Panc1 (cell line): ENCODE measurements around the gene HELZ. TPM values are rescaled to one million over a fixed set of nuclear protein-coding genes. Genes with fewer than 3 reads are reported as not detected.
"Not testable (repeated sequence)": the region's sequence is repeated elsewhere in the genome, so short reads cannot be mapped to it uniquely, and the experiment has no call there.

Source experiments
- ATAC-seq: fragments of 200-7000 bp; cut with Tn5 transposase; 2 replicates; pipeline ENCODE4 v1.9.1; 2020; ENCODE audit warnings: mild to moderate bottlenecking, moderate library complexity
- BruUV-seq: library from RNA; stranded (reverse); fragments of 400-500 nt; replicated peaks from 2 replicates; lab custom pipeline; 2021; lab: Mats Ljungman, UMichigan
- CTCF ChIA-PET: fragments of 300-600 bp; sonication (Branson Sonifier 250); formaldehyde crosslinking; loops from one replicate; lab custom pipeline; 2022; ENCODE audit warnings: antibody characterized with exemption; lab: Charles Lee
- POLR2A ChIA-PET: fragments of 300-600 bp; sonication (Branson Sonifier 250); formaldehyde crosslinking; loops from one replicate; lab custom pipeline; 2022; ENCODE audit warnings: antibody characterized with exemption; lab: Charles Lee
- DNase-seq: peaks from one replicate; pipeline ENCODE4 v3.0.0-alpha.2; 2010; ENCODE audit warnings: low read depth, low spot score
- H3K27ac ChIP-seq: 2 replicates; pipeline ENCODE4 v1.5.1; 2011; ENCODE audit warnings: mild to moderate bottlenecking, low read length, inconsistent platforms
- H3K27me3 ChIP-seq: fragments of 200-500 bp; sonication (Bioruptor generic); 2 replicates; pipeline ENCODE4 v1.6.0; 2014; ENCODE audit warnings: low read length, inconsistent platforms; ENCODE audit not compliant: control insufficient read depth, insufficient read depth
- H3K36me3 ChIP-seq: fragments of 200-500 bp; sonication (Bioruptor generic); 2 replicates; pipeline ENCODE4 v1.5.1; 2014; ENCODE audit warnings: inconsistent platforms, mild to moderate bottlenecking, low read length, moderate library complexity; ENCODE audit not compliant: control insufficient read depth, insufficient read depth
- H3K4me1 ChIP-seq: 2 replicates; pipeline ENCODE4 v1.5.1; 2011; ENCODE audit warnings: inconsistent platforms, mild to moderate bottlenecking, low read length, moderate library complexity; ENCODE audit not compliant: control insufficient read depth, insufficient read depth
- H3K4me3 ChIP-seq, 2 experiments: 2 replicates each; pipeline ENCODE4 v1.5.1; 2011 to 2012; ENCODE audit warnings: low read depth in 2 of 2, low read length in 2 of 2, mild to moderate bottlenecking in 2 of 2, inconsistent platforms in 1 of 2, moderate library complexity in 1 of 2
- H3K9me3 ChIP-seq: fragments of 200-500 bp; sonication (Bioruptor generic); 2 replicates; pipeline ENCODE4 v1.5.1; 2014; ENCODE audit warnings: low read depth, mild to moderate bottlenecking, inconsistent platforms, low read length, moderate library complexity; ENCODE audit not compliant: control insufficient read depth, insufficient read depth
- CTCF ChIP-seq: fragments of 450-650 bp; IDR thresholded peaks from 2 replicates; pipeline ENCODE4 v1.5.1; 2017; ENCODE audit warnings: mild to moderate bottlenecking
- POLR2AphosphoS5 ChIP-seq: IDR thresholded peaks from 2 replicates; pipeline ENCODE4 v1.6.1; 2012; ENCODE audit warnings: mild to moderate bottlenecking, low read depth, low read length, moderate library complexity
- REST ChIP-seq, 2 experiments: IDR thresholded peaks; 2 replicates each; pipeline ENCODE4 v1.6.1; 2011 to 2012; ENCODE audit warnings: low read depth in 2 of 2, control low read depth in 1 of 2, low read length in 1 of 2, mild to moderate bottlenecking in 1 of 2, moderate library complexity in 1 of 2; ENCODE audit not compliant: insufficient read depth in 1 of 2
- SIN3A ChIP-seq: IDR thresholded peaks from 2 replicates; pipeline ENCODE4 v1.6.1; 2012; ENCODE audit warnings: low read depth, mild to moderate bottlenecking, low read length, moderate library complexity, borderline replicate concordance; ENCODE audit not compliant: insufficient read depth
- TCF7L2 ChIP-seq: IDR thresholded peaks from 2 replicates; pipeline ENCODE4 v1.6.1; 2011; ENCODE audit warnings: mild to moderate bottlenecking, low read depth, low read length, inconsistent platforms
- in situ Hi-C: cut with HindIII; loops from 2 replicates; pipeline ENCODE4 v1.10.0; 2016; ENCODE audit warnings: low sequenced_read_pairs, low pct_unique_long_range_greater_than_20kb
- intact Hi-C: fragments of 100-400 bp; cut with micrococcal nuclease; formaldehyde crosslinking; loops from one replicate; pipeline ENCODE4 v1.10.0; 2022; ENCODE audit not compliant: unreplicated experiment
- total RNA-seq: library from RNA; stranded (reverse); gene quantifications from one replicate; pipeline ENCODE4 v1.2.1, GENCODE V29; 2021; ENCODE audit not compliant: unreplicated experiment

Gene HELZ
- total RNA-seq, 1 experiment from 2014 or later, result 15.0 TPM

GRCh38 chr17:67041941-67042899 lies 202.8 kb downstream of the HELZ start:
- BruUV-seq, result no TSS peak
- no peaks in the 10 kb centered on the region for H3K27me3 ChIP-seq
- intact Hi-C loops, result no loop called here
- no peaks in the 10 kb centered on the region for H3K9me3 ChIP-seq
- DNase-seq (no peak), ATAC-seq (no peak)
- no peak overlapping the region for H3K4me3 ChIP-seq
- H3K4me1 ChIP-seq, result no peaks in the 10 kb centered on the region
- H3K36me3 ChIP-seq, result no peaks in the 10 kb centered on the region
- TF ChIP-seq CTCF, result no peak
- TF ChIP-seq SIN3A, result no peak
- TF ChIP-seq TCF7L2, result no peak
- TF ChIP-seq REST (IDR thresholded peaks at IDR 0.05; ENCODE audit: insufficient read depth in 1 of 2, low read depth in 2 of 2, low read length in 1 of 2), result no peak
- no peak for TF ChIP-seq POLR2AphosphoS5
- CTCF ChIA-PET, result no interaction called here
- POLR2A ChIA-PET, result no interaction called here
- in situ Hi-C loops, result no loop called here
- no peak overlapping the region for H3K27ac ChIP-seq

- CTCF ChIA-PET, result no interaction called here
- no peak for ATAC-seq
- DNase-seq, result no peak
- Histone ChIP-seq H3K4me1 (no peaks in the 10 kb centered on the region), H3K27ac (no peak overlapping the region), H3K4me3 (no peak overlapping the region), H3K36me3 (no peaks in the 10 kb centered on the region), H3K27me3 (no peaks in the 10 kb centered on the region), H3K9me3 (no peaks in the 10 kb centered on the region)
- in situ Hi-C loops, result no loop called here
- POLR2A ChIA-PET, result no interaction called here
- TF ChIP-seq POLR2AphosphoS5 (no peak), REST (IDR thresholded peaks at IDR 0.05; ENCODE audit: insufficient read depth in 1 of 2, low read depth in 2 of 2, low read length in 1 of 2) (no peak), SIN3A (no peak), TCF7L2 (no peak), CTCF (no peak)
- no TSS peak for BruUV-seq
- intact Hi-C loops, result no loop called here
These were observed 203.5 kb downstream of the HELZ start for GRCh38 chr17:67041531-67041930.

GRCh38 chr17:67041119-67041518 lies 203.9 kb downstream of the HELZ start:
- in situ Hi-C loops, CTCF ChIA-PET: not testable (repeated sequence)

More at GRCh38 chr17:67041119-67041518, 203.9 kb downstream of the HELZ start:
- ATAC-seq, intact Hi-C loops, DNase-seq, H3K27ac ChIP-seq, POLR2A ChIA-PET, H3K4me1 ChIP-seq, H3K4me3 ChIP-seq, BruUV-seq, H3K9me3 ChIP-seq, H3K27me3 ChIP-seq, H3K36me3 ChIP-seq: not testable (repeated sequence)
